ENCODE measurements around the gene SYNDIG1. TPM values are rescaled to one million over a fixed set of nuclear protein-coding genes. Genes with fewer than 3 reads are reported as not detected.

The SYNDIG1 gene
- total RNA-seq, 2 experiments from 2014 or later = not detected

- ATAC-seq (ENCODE audit: poor library complexity) (no peak), DNase-seq (no peak)
- Mint-ChIP-seq H3K27me3 (no peaks in the 10 kb centered on the region), H3K36me3 (ENCODE audit: low read depth) (no peaks in the 10 kb centered on the region), H3K9me3 (no peaks in the 10 kb centered on the region), H3K4me3 (no peak overlapping the region), H3K4me1 (ENCODE audit: low read depth) (no peaks in the 10 kb centered on the region), H3K27ac (no peak overlapping the region)
- TF ChIP-seq CTCF (IDR thresholded peaks at IDR 0.05) = no peak
- no peaks in the 10 kb centered on the region for H3K27me3 ChIP-seq (ENCODE audit: control insufficient read depth in 1 of 2, insufficient read depth in 2 of 2, low read length in 2 of 2)
- POLR2A ChIA-PET = no interaction called here
- no peaks in the 10 kb centered on the region for H3K4me1 ChIP-seq (ENCODE audit: insufficient read depth, low read length)
- H3K4me3 ChIP-seq (ENCODE audit: low read length) = no peak overlapping the region
- intact Hi-C loops (cut with DNase I, micrococcal nuclease) = no loop called here
- CTCF ChIA-PET = no interaction called here
- no peak overlapping the region for H3K27ac ChIP-seq (ENCODE audit: low read depth in 1 of 2, low read length in 2 of 2)
- no peaks in the 10 kb centered on the region for H3K36me3 ChIP-seq (ENCODE audit: insufficient read depth, low read length)
- H3K9me3 ChIP-seq (ENCODE audit: control insufficient read depth in 1 of 2, insufficient read depth in 1 of 2, low read length in 2 of 2) = no peaks in the 10 kb centered on the region
Measured at GRCh38 chr20:24523661-24524060, 54.2 kb downstream of the SYNDIG1 start.

- no peaks in the 10 kb centered on the region for H3K4me1 Mint-ChIP-seq (ENCODE audit: low read depth)
- ChIA-PET CTCF (no interaction called here), POLR2A (no interaction called here)
- Histone ChIP-seq H3K27ac (ENCODE audit: low read depth in 1 of 2, low read length in 2 of 2) (no peak overlapping the region), H3K4me1 (ENCODE audit: insufficient read depth, low read length) (no peaks in the 10 kb centered on the region), H3K4me3 (ENCODE audit: low read length) (no peak overlapping the region), H3K27me3 (ENCODE audit: control insufficient read depth in 1 of 2, insufficient read depth in 2 of 2, low read length in 2 of 2) (no peaks in the 10 kb centered on the region), H3K36me3 (ENCODE audit: insufficient read depth, low read length) (no peaks in the 10 kb centered on the region), H3K9me3 (ENCODE audit: control insufficient read depth in 1 of 2, insufficient read depth in 1 of 2, low read length in 2 of 2) (peaks cover 0 to 4% of the 10 kb centered on the region in 2 experiments)
- no peaks in the 10 kb centered on the region for H3K36me3 Mint-ChIP-seq (ENCODE audit: low read depth)
- DNase-seq = no peak
- no peaks in the 10 kb centered on the region for H3K27me3 Mint-ChIP-seq
- ATAC-seq (ENCODE audit: poor library complexity) = no peak
- intact Hi-C loops (cut with DNase I, micrococcal nuclease) = no loop called here
- peaks cover 4% of the 10 kb centered on the region for H3K9me3 Mint-ChIP-seq
- no peak for TF ChIP-seq CTCF (IDR thresholded peaks at IDR 0.05)
- H3K4me3 Mint-ChIP-seq = no peak overlapping the region
- no peak overlapping the region for H3K27ac Mint-ChIP-seq
Measured at GRCh38 chr20:24528583-24529368, 59.3 kb downstream of the SYNDIG1 start.

GRCh38 chr20:24529369-24529719 lies 59.9 kb downstream of the SYNDIG1 start:
- DNase-seq (no peak), ATAC-seq (ENCODE audit: poor library complexity) (no peak)
- H3K27me3 ChIP-seq (ENCODE audit: control insufficient read depth in 1 of 2, insufficient read depth in 2 of 2, low read length in 2 of 2) = no peaks in the 10 kb centered on the region
- Mint-ChIP-seq H3K36me3 (ENCODE audit: low read depth) (no peaks in the 10 kb centered on the region), H3K9me3 (peaks cover 4% of the 10 kb centered on the region), H3K27me3 (no peaks in the 10 kb centered on the region), H3K27ac (no peak overlapping the region), H3K4me1 (ENCODE audit: low read depth) (no peaks in the 10 kb centered on the region), H3K4me3 (no peak overlapping the region)
- H3K9me3 ChIP-seq (ENCODE audit: control insufficient read depth in 1 of 2, insufficient read depth in 1 of 2, low read length in 2 of 2) = peaks cover 0 to 9% of the 10 kb centered on the region in 2 experiments
- CTCF ChIA-PET = no interaction called here
- POLR2A ChIA-PET = no interaction called here
- no peak for TF ChIP-seq CTCF (IDR thresholded peaks at IDR 0.05)
- no peaks in the 10 kb centered on the region for H3K36me3 ChIP-seq (ENCODE audit: insufficient read depth, low read length)
- no peaks in the 10 kb centered on the region for H3K4me1 ChIP-seq (ENCODE audit: insufficient read depth, low read length)
- H3K4me3 ChIP-seq (ENCODE audit: low read length) = no peak overlapping the region
- intact Hi-C loops (cut with DNase I, micrococcal nuclease) = no loop called here
- H3K27ac ChIP-seq (ENCODE audit: low read depth in 1 of 2, low read length in 2 of 2) = no peak overlapping the region
